ENCODE results near the gene PHTF2. TPM values are rescaled to one million over a fixed set of nuclear protein-coding genes. Genes with fewer than 3 reads are reported as not detected.

Gene PHTF2
- total and polyA plus RNA-seq, 11 donors = 9.6 to 47.2 (median 24.2) TPM

DNA sequence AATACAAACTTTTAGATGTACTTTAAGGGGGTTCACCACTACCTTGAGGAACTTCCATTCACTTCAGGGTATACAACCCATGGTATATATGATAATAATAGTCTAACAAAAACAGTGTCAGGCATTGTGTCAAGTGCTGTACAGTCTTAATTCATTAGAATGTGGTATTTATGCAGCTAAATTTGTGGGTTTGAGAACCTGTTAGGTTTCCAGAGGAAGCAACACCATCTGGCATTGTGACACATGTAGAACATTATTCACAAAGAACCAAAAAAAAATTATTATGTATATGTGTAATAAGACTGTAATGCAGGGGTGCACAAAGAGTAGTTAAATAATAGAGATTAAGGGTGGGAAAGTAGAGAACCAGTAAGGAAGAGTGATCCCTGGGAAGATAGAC, 26.7 kb upstream of the PHTF2 start:
- peaks cover 0 to 9% (median 0%) of the 10 kb centered on the region in 12 donors for H3K9me3 ChIP-seq

DNA sequence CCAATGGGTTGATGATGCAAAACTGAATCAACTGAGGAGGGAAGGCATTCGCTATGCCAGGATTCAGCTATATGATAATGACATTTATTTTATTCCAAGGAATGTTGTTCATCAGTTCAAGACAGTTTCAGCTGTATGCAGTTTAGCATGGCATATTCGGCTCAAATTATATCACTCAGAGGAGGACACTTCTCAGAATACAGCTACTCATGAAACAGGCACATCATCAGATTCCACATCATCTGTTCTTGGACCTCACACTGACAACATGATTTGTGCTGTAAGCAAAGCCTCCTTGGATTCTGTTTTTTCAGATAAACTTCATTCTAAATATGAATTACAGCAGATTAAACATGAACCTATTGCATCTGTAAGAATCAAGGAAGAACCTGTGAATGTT, 20.0 kb upstream of the PHTF2 start:
- H3K27ac ChIP-seq = no peak overlapping the region
- no peaks in the 10 kb centered on the region for H3K4me1 ChIP-seq
- DNase-seq (no peak), ATAC-seq (no peak)
- TF ChIP-seq POLR2A (IDR thresholded peaks at IDR 0.05) = no peak
- TF ChIP-seq, protein P1, sequence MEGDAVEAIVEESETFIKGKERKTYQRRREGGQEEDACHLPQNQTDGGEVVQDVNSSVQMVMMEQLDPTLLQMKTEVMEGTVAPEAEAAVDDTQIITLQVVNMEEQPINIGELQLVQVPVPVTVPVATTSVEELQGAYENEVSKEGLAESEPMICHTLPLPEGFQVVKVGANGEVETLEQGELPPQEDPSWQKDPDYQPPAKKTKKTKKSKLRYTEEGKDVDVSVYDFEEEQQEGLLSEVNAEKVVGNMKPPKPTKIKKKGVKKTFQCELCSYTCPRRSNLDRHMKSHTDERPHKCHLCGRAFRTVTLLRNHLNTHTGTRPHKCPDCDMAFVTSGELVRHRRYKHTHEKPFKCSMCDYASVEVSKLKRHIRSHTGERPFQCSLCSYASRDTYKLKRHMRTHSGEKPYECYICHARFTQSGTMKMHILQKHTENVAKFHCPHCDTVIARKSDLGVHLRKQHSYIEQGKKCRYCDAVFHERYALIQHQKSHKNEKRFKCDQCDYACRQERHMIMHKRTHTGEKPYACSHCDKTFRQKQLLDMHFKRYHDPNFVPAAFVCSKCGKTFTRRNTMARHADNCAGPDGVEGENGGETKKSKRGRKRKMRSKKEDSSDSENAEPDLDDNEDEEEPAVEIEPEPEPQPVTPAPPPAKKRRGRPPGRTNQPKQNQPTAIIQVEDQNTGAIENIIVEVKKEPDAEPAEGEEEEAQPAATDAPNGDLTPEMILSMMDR (IDR thresholded peaks at IDR 0.05) = no peak
- intact Hi-C loops (cut with DNase I) = no loop called here
- WGBS, 4 donors = 94 to 97% (median 95%) methylated on average over 2 of the region's 2 CpGs
- peaks cover 0 to 14% (median 0%) of the 10 kb centered on the region in 12 donors for H3K9me3 ChIP-seq
- H3K36me3 ChIP-seq = peaks cover 0 to 95% (median 79%) of the 10 kb centered on the region in 9 donors
- no peak overlapping the region for H3K4me3 ChIP-seq
- H3K27me3 ChIP-seq = no peaks in the 10 kb centered on the region

More for the DNA sequence above, 26.7 kb upstream of the PHTF2 start:
- TF ChIP-seq POLR2A (IDR thresholded peaks at IDR 0.05) = no peak
- TF ChIP-seq, protein P1 (IDR thresholded peaks at IDR 0.05) = no peak
- ATAC-seq (no peak), DNase-seq (no peak)
- Histone ChIP-seq H3K4me1 (no peaks in the 10 kb centered on the region), H3K36me3 (peaks cover 0 to 85% (median 76%) of the 10 kb centered on the region in 9 donors), H3K27ac (no peak overlapping the region), H3K4me3 (no peak overlapping the region), H3K27me3 (no peaks in the 10 kb centered on the region)
- intact Hi-C loops (cut with DNase I) = no loop called here

DNA sequence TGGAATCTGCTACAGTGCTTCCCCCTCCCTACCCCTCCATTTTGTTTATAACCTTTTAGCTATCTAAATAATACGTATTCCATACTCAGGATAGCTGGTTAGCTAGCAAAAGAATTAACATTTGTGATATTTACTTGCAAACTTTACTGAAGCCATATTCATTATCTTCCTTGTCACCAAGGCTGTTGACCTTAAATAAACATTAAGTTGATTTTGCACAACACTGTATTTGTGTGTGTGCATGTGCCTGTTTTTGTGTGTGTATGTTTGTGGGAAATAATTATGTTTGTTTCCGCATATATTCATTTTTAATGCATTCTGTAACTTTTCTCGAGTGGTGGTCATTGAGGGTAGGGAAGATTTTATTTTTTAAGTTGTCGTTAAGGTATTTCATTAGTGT, 16.2 kb upstream of the PHTF2 start:
- Histone ChIP-seq H3K27ac (no peak overlapping the region), H3K36me3 (peaks cover 0 to 63% (median 45%) of the 10 kb centered on the region in 9 donors), H3K9me3 (peaks cover 0 to 2% (median 0%) of the 10 kb centered on the region in 12 donors), H3K4me1 (no peaks in the 10 kb centered on the region), H3K4me3 (no peak overlapping the region), H3K27me3 (no peaks in the 10 kb centered on the region)
- intact Hi-C loops (cut with DNase I) = no loop called here
- DNase-seq (no peak), ATAC-seq (no peak)
- TF ChIP-seq, protein P1 (IDR thresholded peaks at IDR 0.05) = no peak
- no peak for TF ChIP-seq POLR2A (IDR thresholded peaks at IDR 0.05)
- 96 to 98% (median 96%) methylated on average over 4 of the region's 4 CpGs for WGBS, 4 donors

DNA sequence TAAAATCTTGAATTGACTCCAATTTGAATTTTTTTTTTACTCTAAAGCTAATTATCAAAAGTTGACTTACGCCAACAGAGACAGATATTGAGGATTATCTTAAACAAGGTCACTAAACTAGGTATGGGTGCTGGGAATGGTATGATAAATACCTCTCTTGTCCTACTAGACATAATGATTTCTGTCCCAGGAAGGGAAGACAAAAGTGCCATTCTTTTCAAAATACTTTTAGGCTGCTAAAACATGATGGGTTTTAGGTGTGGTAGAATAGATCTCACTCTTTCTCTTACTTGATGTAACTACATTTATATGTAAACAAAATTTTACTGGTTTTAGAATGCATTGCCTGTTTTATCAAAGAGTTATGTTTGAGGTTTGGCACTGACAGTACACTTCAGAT, 15.5 kb upstream of the PHTF2 start:
- intact Hi-C loops (cut with DNase I) = no loop called here
- no peak for ATAC-seq
- Histone ChIP-seq H3K9me3 (peaks cover 0 to 2% (median 0%) of the 10 kb centered on the region in 12 donors), H3K4me1 (no peaks in the 10 kb centered on the region), H3K27ac (no peak overlapping the region), H3K27me3 (no peaks in the 10 kb centered on the region), H3K36me3 (peaks cover 0 to 57% (median 39%) of the 10 kb centered on the region in 9 donors), H3K4me3 (no peak overlapping the region)
- TF ChIP-seq, protein P1 (IDR thresholded peaks at IDR 0.05) = no peak
- no peak for TF ChIP-seq POLR2A (IDR thresholded peaks at IDR 0.05)
- DNase-seq = no peak
- 84 to 89% (median 86%) methylated on average over 1 of the region's 1 CpG for WGBS, 4 donors
